HEK293T (cell line): ENCODE results near the gene XDH.

Experiments used
- FOXA1 ChIP-seq: fragments of 450-650 bp; IDR thresholded peaks from 2 replicates; pipeline ENCODE4 v1.6.1; 2016; ENCODE audit warnings: mild to moderate bottlenecking
- PKNOX1 ChIP-seq: fragments of 450-650 bp; IDR thresholded peaks from 2 replicates; pipeline ENCODE4 v1.6.1; 2016
- SP1 ChIP-seq: fragments of 450-650 bp; IDR thresholded peaks from 2 replicates; pipeline ENCODE4 v1.6.1; 2017
- SUZ12 ChIP-seq: fragments of 450-650 bp; IDR thresholded peaks from 2 replicates; pipeline ENCODE4 v1.6.1; 2016; ENCODE audit warnings: mild to moderate bottlenecking
- ZNF384 ChIP-seq: fragments of 450-650 bp; IDR thresholded peaks from 2 replicates; pipeline ENCODE4 v1.6.1; 2016

- TF ChIP-seq FOXA1 (no peak), PKNOX1 (no peak), SUZ12 (no peak), SP1 (no peak), ZNF384 (no peak)
Observed at GRCh38 chr2:31442376-31442775, 27.8 kb upstream of the XDH start.
